SU-DHL-6 (cell line): Measurements from ENCODE around the gene AGBL5.

ENCODE experiments used
- H2AFZ ChIP-seq: fragments of 200-600 bp; sonication (generic); 2 replicates; pipeline ENCODE4 v1.6.1; 2014; ENCODE audit warnings: low read depth, mild to moderate bottlenecking, moderate library complexity, mixed read lengths, antibody characterized with exemption, low read length; ENCODE audit not compliant: severe bottlenecking
- H3F3A ChIP-seq: fragments of 200-600 bp; shearing (Covaris generic); 2 replicates; pipeline ENCODE4 v1.6.0; 2016; ENCODE audit warnings: antibody characterized with exemption, mild to moderate bottlenecking; ENCODE audit not compliant: insufficient read depth
- H3K27ac ChIP-seq: fragments of 200-600 bp; sonication (generic); 2 replicates; pipeline ENCODE4 v1.5.1; 2016; ENCODE audit warnings: low read depth, mild to moderate bottlenecking, low read length, moderate library complexity, mixed read lengths
- H3K27me3 ChIP-seq: fragments of 200-600 bp; sonication (generic), shearing (Covaris generic); 2 replicates; pipeline ENCODE4 v1.6.0; 2014; ENCODE audit warnings: mild to moderate bottlenecking, low read length
- H3K36me3 ChIP-seq: fragments of 200-600 bp; sonication (generic); 2 replicates; pipeline ENCODE4 v1.6.1; 2014; ENCODE audit warnings: mild to moderate bottlenecking, low read length, mixed read lengths
- H3K4me2 ChIP-seq: fragments of 300-600, 200-600 bp; shearing (Covaris generic), sonication (generic); 2 replicates; pipeline ENCODE4 v1.6.0; 2014; ENCODE audit warnings: low read length, low read depth, mild to moderate bottlenecking; ENCODE audit not compliant: poor library complexity, severe bottlenecking
- H3K4me3 ChIP-seq: fragments of 200-600 bp; sonication (generic); 2 replicates; pipeline ENCODE4 v1.5.1; 2014; ENCODE audit warnings: antibody characterized with exemption, low read length, mild to moderate bottlenecking, mixed read lengths; ENCODE audit not compliant: insufficient read depth, poor library complexity, severe bottlenecking
- H3K79me2 ChIP-seq: fragments of 200-600 bp; sonication (generic); 2 replicates; pipeline ENCODE4 v1.6.1; 2014; ENCODE audit warnings: mild to moderate bottlenecking, low read length, moderate library complexity; ENCODE audit not compliant: insufficient read depth
- H3K9ac ChIP-seq: fragments of 200-600 bp; sonication (generic); 2 replicates; pipeline ENCODE4 v1.7.0; 2014; ENCODE audit warnings: mild to moderate bottlenecking, low read length
- H3K9me2 ChIP-seq: fragments of 200-600 bp; sonication (generic); replicated peaks from 2 replicates; pipeline ENCODE4 v1.6.1; 2014; ENCODE audit warnings: low read length; ENCODE audit not compliant: insufficient read depth
- H3K9me3 ChIP-seq: fragments of 200-600 bp; sonication (generic); 2 replicates; pipeline ENCODE4 v1.6.1; 2014; ENCODE audit warnings: low read length, mixed read lengths; ENCODE audit not compliant: insufficient read depth
- H4K20me1 ChIP-seq: fragments of 200-600 bp; sonication (generic); 2 replicates; pipeline ENCODE4 v1.6.1; 2014; ENCODE audit warnings: low read depth, mild to moderate bottlenecking, antibody characterized with exemption, low read length, moderate library complexity, mixed read lengths
- CTCF ChIP-seq: fragments of 200-600 bp; sonication (generic); IDR thresholded peaks from one replicate; pipeline ENCODE4 v1.5.1; 2017; ENCODE audit warnings: antibody characterized with exemption, mild to moderate bottlenecking, low read length, moderate library complexity; ENCODE audit not compliant: insufficient read depth, poor library complexity, severe bottlenecking
- EZH2phosphoT487 ChIP-seq: fragments of 200-600 bp; sonication (generic), shearing (Covaris generic); conservative IDR thresholded peaks from 2 replicates; pipeline ENCODE4 v1.6.1; 2018; ENCODE audit warnings: mild to moderate bottlenecking, antibody characterized with exemption, low read length, moderate library complexity, mixed read lengths

AGBL5 gene

GRCh38 chr2:27100036-27100435 lies 48.6 kb downstream of the AGBL5 start:
- no peak overlapping the region for H3K4me3 ChIP-seq
- no peak overlapping the region for H3K27ac ChIP-seq
- H3K9me2 ChIP-seq, result no peaks in the 10 kb centered on the region
- H3K9me3 ChIP-seq, result no peaks in the 10 kb centered on the region
- H3K9ac ChIP-seq, result no peak overlapping the region
- no peaks in the 10 kb centered on the region for H3F3A ChIP-seq
- H3K27me3 ChIP-seq, result no peaks in the 10 kb centered on the region
- no peaks in the 10 kb centered on the region for H3K36me3 ChIP-seq
- no peak overlapping the region for H2AFZ ChIP-seq
- TF ChIP-seq CTCF, result no peak
- no peak for TF ChIP-seq EZH2phosphoT487
- H3K79me2 ChIP-seq, result no peaks in the 10 kb centered on the region
- no peaks in the 10 kb centered on the region for H4K20me1 ChIP-seq
- no peak overlapping the region for H3K4me2 ChIP-seq

GRCh38 chr2:27102329-27102728 lies 50.9 kb downstream of the AGBL5 start:
- no peak for TF ChIP-seq EZH2phosphoT487
- no peak for TF ChIP-seq CTCF
- Histone ChIP-seq H3F3A (no peaks in the 10 kb centered on the region), H3K9me3 (no peaks in the 10 kb centered on the region), H3K4me2 (no peak overlapping the region), H3K27me3 (no peaks in the 10 kb centered on the region), H3K79me2 (no peaks in the 10 kb centered on the region), H3K27ac (no peak overlapping the region), H4K20me1 (no peaks in the 10 kb centered on the region), H2AFZ (no peak overlapping the region), H3K9me2 (no peaks in the 10 kb centered on the region), H3K36me3 (no peaks in the 10 kb centered on the region), H3K9ac (no peak overlapping the region), H3K4me3 (no peak overlapping the region)

GRCh38 chr2:27105981-27106380 lies 54.5 kb downstream of the AGBL5 start:
- no peak overlapping the region for H3K4me3 ChIP-seq
- H3K4me2 ChIP-seq, result no peak overlapping the region
- TF ChIP-seq CTCF (no peak), EZH2phosphoT487 (no peak)
- no peak overlapping the region for H3K27ac ChIP-seq
- H3F3A ChIP-seq, result no peaks in the 10 kb centered on the region
- no peaks in the 10 kb centered on the region for H3K9me3 ChIP-seq
- H4K20me1 ChIP-seq, result no peaks in the 10 kb centered on the region
- H3K27me3 ChIP-seq, result no peaks in the 10 kb centered on the region
- H3K36me3 ChIP-seq, result no peaks in the 10 kb centered on the region
- no peaks in the 10 kb centered on the region for H3K9me2 ChIP-seq
- H3K9ac ChIP-seq, result no peak overlapping the region
- H2AFZ ChIP-seq, result no peak overlapping the region
- H3K79me2 ChIP-seq, result no peaks in the 10 kb centered on the region

GRCh38 chr2:27108221-27108620 lies 56.8 kb downstream of the AGBL5 start:
- H3K4me3 ChIP-seq, result no peak overlapping the region
- no peak overlapping the region for H3K9ac ChIP-seq
- H3K9me2 ChIP-seq, result no peaks in the 10 kb centered on the region
- H2AFZ ChIP-seq, result no peak overlapping the region
- no peaks in the 10 kb centered on the region for H3F3A ChIP-seq
- H3K9me3 ChIP-seq, result no peaks in the 10 kb centered on the region
- H3K4me2 ChIP-seq, result no peak overlapping the region
- TF ChIP-seq EZH2phosphoT487 (no peak), CTCF (no peak)
- no peaks in the 10 kb centered on the region for H3K36me3 ChIP-seq
- H3K27me3 ChIP-seq, result no peaks in the 10 kb centered on the region
- no peaks in the 10 kb centered on the region for H3K79me2 ChIP-seq
- H3K27ac ChIP-seq, result no peak overlapping the region
- H4K20me1 ChIP-seq, result no peaks in the 10 kb centered on the region
